Activated T-cell treated with anti-CD3 and anti-CD28 coated beads for 48 hours (primary cell): Measurements from ENCODE around the gene LRRC46.
A peak's percentile ranks its signal among the peaks of the same experiment; 100 is the strongest.

Source experiments
- DNase-seq: peaks from one replicate; pipeline ENCODE4 v3.0.0-alpha.2; 2020; ENCODE audit warnings: low read depth

Gene LRRC46

DNA sequence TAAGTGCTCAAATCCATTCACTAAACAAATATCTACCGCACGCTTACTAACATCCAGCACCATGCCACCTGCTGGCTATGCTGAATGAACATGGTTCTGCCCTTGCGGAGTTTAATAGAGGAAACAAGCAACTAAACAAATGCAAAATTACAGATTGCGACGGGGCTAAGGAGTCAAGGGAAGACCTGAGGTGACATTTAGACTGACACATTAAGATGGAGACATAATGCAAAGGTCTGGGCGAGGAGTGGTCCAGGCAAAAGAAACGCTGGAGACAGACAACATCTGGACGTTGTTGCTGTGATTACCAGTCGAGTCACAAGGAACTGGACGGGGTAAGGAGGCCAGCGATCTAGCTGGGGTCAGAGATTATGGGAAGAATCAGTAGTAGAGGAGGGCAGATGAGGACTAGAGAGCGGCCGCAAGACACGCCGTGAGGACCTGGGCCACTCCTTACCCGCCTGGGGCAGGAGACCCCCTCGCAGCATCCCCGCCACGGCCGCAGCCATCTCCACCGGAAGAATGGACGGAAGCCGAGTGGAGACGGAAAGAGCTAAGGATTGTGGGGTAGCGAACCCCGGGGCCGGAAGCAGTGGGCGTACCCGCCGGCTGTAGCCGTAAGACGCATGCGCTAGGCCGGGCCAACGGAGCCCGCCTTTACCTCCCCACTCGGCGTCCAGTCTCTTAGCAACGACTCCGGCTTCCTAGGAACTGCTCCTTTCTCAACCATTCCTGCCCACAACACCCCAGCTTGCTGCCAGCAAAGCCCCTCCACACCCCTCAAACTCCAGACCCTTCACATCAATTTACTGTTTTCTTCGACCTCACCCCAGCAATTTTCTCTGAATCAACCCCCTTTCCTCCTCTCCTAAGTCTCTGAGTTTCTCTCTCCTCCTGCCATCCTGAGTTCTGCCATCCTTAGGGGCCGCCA is at the start of gene LRRC46, which contains the start of gene MRPL10:
TSS of gene LRRC46 (plus strand) at position 668 of the 931 bp plus-strand sequence. CDS start 320 bp downstream, outside the sequence.
TSS of gene MRPL10 (minus strand) at position 539 of the 931 bp plus-strand sequence. CDS start at position 509, 30 bp downstream.
- DNase-seq, result peak; percentile 91

GRCh38 chr17:47785538-47786123 is 45.8 kb upstream of the LRRC46 start:
- peak; percentile 24 for DNase-seq

DNA sequence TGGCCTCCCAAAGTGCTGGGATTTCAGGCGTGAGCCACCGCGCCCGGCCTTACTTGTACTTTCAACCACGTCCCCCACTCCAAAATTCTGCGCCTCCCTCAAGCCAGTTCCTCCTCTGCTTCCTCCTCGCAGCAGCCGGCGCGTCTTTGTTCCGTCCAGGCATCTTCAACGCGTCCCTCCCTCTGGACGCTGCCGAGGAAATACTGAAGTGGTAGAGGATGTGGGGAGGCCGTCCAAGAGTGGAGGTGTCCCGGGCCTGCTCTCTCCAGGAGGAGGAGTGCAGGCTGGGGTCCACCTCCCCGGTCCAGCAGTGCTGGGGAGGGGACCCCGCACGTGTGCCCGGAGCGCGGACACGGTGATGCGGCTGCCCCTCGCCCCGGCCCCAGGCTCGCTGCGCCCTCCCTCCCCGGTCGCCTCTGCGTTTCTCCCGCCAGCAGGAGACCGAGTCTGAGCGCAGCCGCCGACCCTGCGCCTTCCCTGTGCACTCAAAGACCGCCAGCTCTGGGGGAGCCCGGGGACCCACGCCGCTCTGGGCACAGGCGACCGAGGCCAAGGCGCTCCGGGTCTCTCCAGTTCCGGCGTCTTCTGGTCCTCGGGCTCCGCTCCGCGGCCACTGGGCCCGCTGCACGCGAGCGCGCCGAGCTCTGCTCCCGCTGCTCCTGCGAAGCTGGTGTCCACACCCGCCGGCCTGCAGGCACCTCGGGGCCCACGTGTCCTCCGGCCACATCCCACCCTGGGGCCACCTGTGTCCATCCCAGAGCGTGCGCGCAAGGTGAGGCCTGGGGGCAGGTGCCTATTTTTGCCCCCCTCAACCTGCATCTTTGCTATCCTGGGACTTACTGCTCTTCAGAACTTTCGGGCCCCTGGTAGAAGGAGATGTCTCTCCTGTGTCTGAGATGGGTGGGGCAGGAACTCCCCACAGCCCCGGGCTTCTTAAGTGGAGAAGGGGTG is 41.6 kb upstream of the LRRC46 start:
- peak; percentile 59 for DNase-seq

DNA sequence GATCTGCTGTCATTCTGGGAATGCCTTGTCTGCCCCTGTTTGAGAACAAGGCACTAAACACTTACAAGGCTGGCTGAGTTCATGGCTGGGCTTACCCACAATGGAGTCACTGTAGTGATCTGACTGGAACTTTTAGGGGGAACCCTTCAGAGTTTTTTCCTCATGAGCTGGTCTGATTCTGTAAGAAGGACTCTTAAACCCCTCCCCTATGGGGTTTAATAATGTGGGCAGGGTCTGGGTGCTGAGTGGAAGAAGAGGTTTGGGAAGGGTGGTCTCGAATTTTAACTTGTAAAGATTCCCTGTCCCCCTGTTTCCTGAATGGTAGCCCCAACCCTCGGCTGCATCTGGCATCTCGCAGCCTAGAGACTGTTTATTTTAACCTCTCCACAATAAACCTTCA is 40.4 kb upstream of the LRRC46 start:
- DNase-seq, result no peak

DNA sequence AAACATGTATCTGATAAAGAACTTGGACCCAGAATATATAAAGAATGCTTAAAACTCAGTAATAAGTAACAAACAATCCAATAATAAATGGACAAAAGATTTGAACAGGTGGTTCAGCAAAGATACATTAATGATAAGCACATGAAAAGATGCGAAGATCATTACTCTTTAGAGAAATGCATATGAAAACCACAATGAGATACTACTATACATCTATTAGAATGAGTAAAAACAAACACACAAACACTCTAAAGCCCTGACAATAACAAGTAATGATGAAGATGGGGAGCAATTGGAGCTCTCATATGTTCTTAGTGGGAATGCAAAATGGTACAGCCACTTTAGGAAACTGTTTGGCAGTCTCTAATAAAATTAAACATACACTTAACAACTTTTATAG is 39.0 kb upstream of the LRRC46 start:
- no peak for DNase-seq

DNA sequence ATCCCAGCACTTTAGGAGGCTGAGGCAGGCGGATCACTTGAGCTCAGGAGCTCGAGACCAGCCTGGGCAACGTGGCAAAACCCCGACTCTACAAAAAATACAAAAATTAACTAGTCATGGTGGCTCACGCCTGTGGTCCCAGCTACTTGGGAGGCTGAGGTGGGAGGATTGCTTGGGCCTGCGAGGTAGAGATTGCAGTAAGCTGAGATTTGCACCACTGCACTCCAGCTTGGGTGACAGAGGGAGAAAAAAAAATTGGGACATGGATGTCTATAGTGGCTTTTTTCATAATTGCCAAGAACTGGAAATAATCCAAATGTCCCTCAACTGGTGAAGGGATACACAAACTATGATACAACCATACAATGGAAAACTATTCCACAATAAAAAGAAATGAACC is 38.5 kb upstream of the LRRC46 start:
- no peak for DNase-seq

DNA sequence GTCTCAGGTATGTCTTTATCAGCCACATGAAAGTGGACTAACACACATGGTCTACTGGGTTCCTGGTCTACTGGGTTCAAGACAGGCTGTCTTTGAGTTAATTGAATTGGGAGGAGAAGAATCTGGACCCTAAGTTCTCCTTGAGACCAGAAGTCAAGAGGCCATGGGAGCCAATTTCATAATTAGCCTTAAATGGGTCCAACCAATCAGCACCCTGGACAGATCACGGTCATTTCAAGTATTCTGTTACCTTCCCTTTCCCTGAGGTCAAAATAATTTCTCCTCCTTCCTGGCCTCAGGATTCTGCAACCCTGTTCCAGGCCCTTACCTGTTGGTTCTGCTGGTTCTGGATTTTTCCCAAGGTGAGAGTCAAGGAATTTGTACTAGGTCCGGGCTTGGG is 33.7 kb upstream of the LRRC46 start:
- DNase-seq, result no peak

DNA sequence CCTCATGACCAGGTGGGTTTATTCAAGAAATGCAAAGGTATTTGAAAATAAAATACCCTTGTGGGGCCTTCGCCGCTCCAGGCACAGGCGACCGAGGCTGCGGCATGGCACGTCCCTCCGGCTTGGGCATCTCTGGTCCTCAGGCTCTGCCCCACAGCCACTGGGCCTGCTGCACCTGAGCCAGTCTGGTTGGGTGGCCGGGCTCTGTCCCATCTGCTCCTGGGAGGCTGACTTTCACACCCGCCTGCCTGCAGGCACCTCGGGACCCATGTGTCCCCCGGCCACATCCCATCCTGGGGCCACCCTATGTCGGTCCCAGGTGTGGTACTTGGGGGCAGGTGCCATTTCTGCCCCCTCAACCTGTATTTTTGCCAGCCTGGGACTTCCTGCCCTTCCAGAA is 30.8 kb upstream of the LRRC46 start:
- DNase-seq, result no peak

DNA sequence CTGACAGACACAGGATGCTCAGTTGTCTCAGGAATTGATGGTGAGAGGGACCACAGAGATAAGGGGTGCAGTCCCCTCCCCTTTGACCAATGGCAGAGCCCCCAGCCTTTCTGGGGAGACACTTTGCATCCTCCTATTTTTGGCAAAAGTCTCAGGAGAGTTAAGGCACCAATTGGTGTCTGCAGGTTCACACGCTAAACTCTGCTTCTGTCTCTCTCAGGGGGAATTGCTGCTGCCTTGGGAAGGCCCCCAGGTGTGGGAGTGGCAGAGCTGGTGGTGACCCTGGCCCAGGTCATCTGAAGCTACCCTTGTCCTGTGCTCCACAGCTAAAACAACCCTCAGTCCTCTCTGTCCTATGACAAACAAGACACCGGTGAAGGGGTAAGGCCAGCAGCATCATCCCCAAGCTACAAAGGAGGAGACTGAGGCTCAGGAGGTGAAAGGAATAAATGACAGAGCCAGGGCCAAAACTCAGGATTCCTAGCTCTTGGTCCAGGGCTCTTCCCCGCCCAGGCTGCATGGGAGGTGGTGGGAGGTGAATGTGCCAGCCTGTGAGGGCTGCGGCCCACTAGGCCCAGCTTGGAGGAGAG is 30.2 kb upstream of the LRRC46 start:
- DNase-seq, result no peak

- DNase-seq, result no peak
Measured at GRCh38 chr17:47801906-47802305, 29.6 kb upstream of the LRRC46 start.

DNA sequence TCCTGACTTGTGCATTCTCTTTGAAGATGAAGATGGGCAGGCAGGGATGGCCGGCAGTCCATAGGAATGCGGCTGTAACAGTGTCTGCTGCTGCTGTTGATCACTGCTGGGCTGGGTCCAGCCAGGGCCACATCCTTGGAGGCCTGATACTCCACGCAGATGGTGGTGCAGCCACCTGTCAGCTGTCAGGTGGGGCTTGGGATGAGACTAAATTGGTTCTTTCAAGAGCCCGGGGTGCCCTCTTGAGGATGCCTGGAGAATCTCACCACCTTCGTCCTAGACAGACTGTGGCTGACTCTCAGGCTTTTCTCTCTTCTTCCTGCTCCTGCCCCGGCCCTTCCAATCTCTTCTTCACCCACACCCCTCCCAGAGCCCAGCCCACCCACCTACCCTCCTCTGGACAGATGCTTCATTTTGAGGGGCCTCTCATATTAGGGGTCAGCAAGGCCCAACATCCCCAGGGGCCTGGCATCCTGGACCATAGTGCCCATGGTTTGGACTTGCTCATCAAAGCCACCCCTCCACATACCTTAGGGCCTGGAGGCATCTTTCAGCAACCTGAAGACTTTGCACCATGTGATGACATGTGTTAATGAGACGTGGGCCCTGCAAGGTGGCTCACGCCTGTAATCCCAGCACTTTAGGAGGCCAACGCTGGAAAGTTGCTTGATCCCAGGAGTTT is 29.0 kb upstream of the LRRC46 start:
- DNase-seq, result peak; percentile 43

- no peak for DNase-seq
Measured at GRCh38 chr17:47803201-47803600, 28.3 kb upstream of the LRRC46 start.

- no peak for DNase-seq
Measured at GRCh38 chr17:47803751-47804150, 27.7 kb upstream of the LRRC46 start.

GRCh38 chr17:47804461-47804860 is 27.0 kb upstream of the LRRC46 start:
- DNase-seq, result no peak

- DNase-seq, result no peak
Measured at GRCh38 chr17:47806026-47806912, 25.2 kb upstream of the LRRC46 start.

DNA sequence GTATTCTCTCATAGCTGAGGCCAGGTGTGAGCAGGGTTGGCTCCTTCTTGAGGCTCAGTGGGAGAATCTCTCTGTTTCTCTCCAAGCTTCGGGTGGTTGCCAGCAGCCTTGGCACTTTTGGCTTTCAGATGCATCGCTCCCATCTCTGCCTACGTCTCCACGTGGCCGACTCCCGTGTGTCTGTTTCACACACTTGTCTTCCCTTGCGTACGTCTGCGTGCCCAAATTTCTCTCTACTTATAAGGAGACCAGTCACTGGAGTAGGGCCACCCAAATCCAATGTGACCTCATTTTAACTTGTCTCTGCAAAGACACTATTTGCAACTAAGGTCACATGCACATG is 24.6 kb upstream of the LRRC46 start:
- DNase-seq, result no peak

- no peak for DNase-seq
Measured at GRCh38 chr17:47807421-47807820, 24.0 kb upstream of the LRRC46 start.

DNA sequence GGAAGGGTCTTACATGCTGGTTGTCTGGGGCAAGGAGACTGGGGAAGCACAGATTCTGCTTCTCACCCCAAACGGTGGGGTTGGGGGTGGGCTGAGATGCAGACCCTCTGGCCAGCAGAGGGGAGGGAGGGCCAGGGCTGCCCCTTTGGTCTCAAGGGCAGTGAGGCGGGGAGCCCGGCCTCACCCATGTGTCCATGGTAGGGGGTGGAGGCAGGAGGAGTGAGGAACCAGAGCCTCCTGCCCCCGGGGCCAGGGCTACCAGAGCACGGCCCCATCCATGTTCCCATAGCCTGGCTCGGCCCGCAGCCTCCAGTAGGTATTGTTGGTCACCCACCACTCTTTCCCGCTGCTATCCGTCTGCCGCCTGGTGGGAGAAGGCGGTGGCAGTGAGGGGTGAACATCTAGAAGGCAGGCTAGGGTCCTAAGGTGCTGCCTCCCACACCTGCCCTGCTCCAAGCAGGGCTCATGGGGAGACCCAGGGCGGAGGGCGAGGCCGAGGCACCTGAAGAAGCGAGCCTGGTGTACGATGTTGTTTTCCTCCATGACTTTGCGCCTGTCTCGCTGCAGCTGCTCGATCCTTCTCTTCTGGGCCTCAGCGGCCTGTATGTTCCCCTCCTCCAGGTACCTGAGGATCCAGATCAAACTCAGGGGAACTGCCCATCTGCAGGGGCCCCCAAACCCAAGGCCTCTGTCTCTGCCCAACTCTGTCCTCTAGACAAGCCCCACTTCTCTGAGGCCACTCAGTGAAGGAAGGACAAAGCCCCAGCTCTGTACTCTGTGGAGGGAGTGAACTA is 23.2 kb upstream of the LRRC46 start:
- no peak for DNase-seq

- no peak for DNase-seq
Measured at GRCh38 chr17:47808830-47809480, 22.5 kb upstream of the LRRC46 start.
